ENCODE results near the gene TBC1D8B.

Gene TBC1D8B

DNA sequence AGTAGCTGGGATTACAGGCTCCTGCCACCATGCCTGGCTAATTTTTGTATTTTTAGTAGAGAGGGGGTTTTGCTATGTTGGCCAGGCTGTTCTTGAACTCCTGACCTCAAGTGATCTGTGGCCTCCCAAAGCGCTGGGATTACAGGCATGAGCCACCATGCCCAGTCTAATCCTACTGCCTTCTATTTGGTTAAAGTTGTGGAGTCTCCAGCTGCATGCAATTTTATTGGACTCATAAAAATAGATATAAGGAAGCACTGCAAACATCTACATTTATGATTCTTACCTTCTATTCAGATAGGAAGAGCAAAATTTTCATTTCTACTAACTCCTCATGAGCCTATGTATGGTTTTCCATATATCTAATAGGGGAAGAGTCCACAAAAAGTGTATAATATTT lies 87.0 kb downstream of the TBC1D8B start:
- H2BK12ac ChIP-seq (ENCODE audit: low read length): no peak overlapping the region
- H4K8ac ChIP-seq (ENCODE audit: low read depth, low read length): no peak overlapping the region
- no peaks in the 10 kb centered on the region for H3K9me3 ChIP-seq (ENCODE audit: insufficient read depth, low read depth, low read length)
- no CpG with 5 or more reads among the region's 1 CpG for WGBS (ENCODE audit: extremely low coverage, insufficient coverage, insufficient read length)
- H3K79me1 ChIP-seq (ENCODE audit: low read length): no peaks in the 10 kb centered on the region
- no peaks in the 10 kb centered on the region for H3K4me1 ChIP-seq (ENCODE audit: control insufficient read depth in 1 of 2, insufficient read depth in 2 of 2, low read length in 2 of 2)
- no peaks in the 10 kb centered on the region for H3K36me3 ChIP-seq (ENCODE audit: control insufficient read depth in 1 of 2, insufficient read depth in 2 of 2, low read length in 2 of 2)
- H3K4ac ChIP-seq (ENCODE audit: low read depth, low read length): no peak overlapping the region
- no peak overlapping the region for H2AK5ac ChIP-seq (ENCODE audit: low read length)
- no peak overlapping the region for H3K4me2 ChIP-seq (ENCODE audit: low read length)
- DNase-seq: no peak
- no peak overlapping the region for H3K27ac ChIP-seq (ENCODE audit: low read depth, low read length)
- H3K14ac ChIP-seq (ENCODE audit: low read length): no peak overlapping the region
- no peak overlapping the region for H3K9ac ChIP-seq (ENCODE audit: low read length)
- no peaks in the 10 kb centered on the region for H3K27me3 ChIP-seq (ENCODE audit: insufficient read depth, low read length)
- H3K4me3 ChIP-seq (ENCODE audit: low read depth, low read length): no peak overlapping the region
- no peaks in the 10 kb centered on the region for H3K79me2 ChIP-seq (ENCODE audit: control insufficient read depth, insufficient read depth, low read length, poor library complexity)
- H3K18ac ChIP-seq (ENCODE audit: low read length): no peak overlapping the region
- H4K12ac ChIP-seq (ENCODE audit: low read depth, low read length): no peak overlapping the region
- no peak overlapping the region for H3K23ac ChIP-seq (ENCODE audit: low read length)
- H2AFZ ChIP-seq (ENCODE audit: insufficient read depth, low read length, poor library complexity): no peak overlapping the region
- no peak overlapping the region for H2BK5ac ChIP-seq (ENCODE audit: low read depth, low read length, poor library complexity)
- no peak overlapping the region for H4K91ac ChIP-seq (ENCODE audit: low read depth, low read length)
- no peak overlapping the region for H2BK120ac ChIP-seq (ENCODE audit: insufficient read depth, low read length, poor library complexity)

- Histone ChIP-seq H3K36me3 (ENCODE audit: control insufficient read depth in 1 of 2, insufficient read depth in 2 of 2, low read length in 2 of 2) (no peaks in the 10 kb centered on the region), H3K4me1 (ENCODE audit: control insufficient read depth in 1 of 2, insufficient read depth in 2 of 2, low read length in 2 of 2) (no peaks in the 10 kb centered on the region), H2BK12ac (ENCODE audit: low read length) (no peak overlapping the region), H3K18ac (ENCODE audit: low read length) (no peak overlapping the region), H3K4me2 (ENCODE audit: low read length) (no peak overlapping the region), H3K27me3 (ENCODE audit: insufficient read depth, low read length) (no peaks in the 10 kb centered on the region), H3K79me1 (ENCODE audit: low read length) (no peaks in the 10 kb centered on the region), H4K12ac (ENCODE audit: low read depth, low read length) (no peak overlapping the region), H3K23ac (ENCODE audit: low read length) (no peak overlapping the region), H3K27ac (ENCODE audit: low read depth, low read length) (no peak overlapping the region), H3K9me3 (ENCODE audit: insufficient read depth, low read depth, low read length) (no peaks in the 10 kb centered on the region), H2BK120ac (ENCODE audit: insufficient read depth, low read length, poor library complexity) (no peak overlapping the region), H3K4ac (ENCODE audit: low read depth, low read length) (no peak overlapping the region), H3K14ac (ENCODE audit: low read length) (no peak overlapping the region), H3K4me3 (ENCODE audit: low read depth, low read length) (no peak overlapping the region), H2AK5ac (ENCODE audit: low read length) (no peak overlapping the region), H3K9ac (ENCODE audit: low read length) (no peak overlapping the region), H2AFZ (ENCODE audit: insufficient read depth, low read length, poor library complexity) (no peak overlapping the region), H2BK5ac (ENCODE audit: low read depth, low read length, poor library complexity) (no peak overlapping the region), H4K91ac (ENCODE audit: low read depth, low read length) (no peak overlapping the region), H3K79me2 (ENCODE audit: control insufficient read depth, insufficient read depth, low read length, poor library complexity) (no peaks in the 10 kb centered on the region), H4K8ac (ENCODE audit: low read depth, low read length) (no peak overlapping the region)
- WGBS (ENCODE audit: extremely low coverage, insufficient coverage, insufficient read length): no CpG with 5 or more reads among the region's 7 CpGs
- DNase-seq: peak in 1 of 2 donors; percentile 8
These were observed 89.4 kb downstream of the TBC1D8B start for GRCh38 chrX:106891762-106892460.

- no peak overlapping the region for H4K91ac ChIP-seq (ENCODE audit: low read depth, low read length)
- H2BK5ac ChIP-seq (ENCODE audit: low read depth, low read length, poor library complexity): no peak overlapping the region
- no peak overlapping the region for H2AK5ac ChIP-seq (ENCODE audit: low read length)
- H3K14ac ChIP-seq (ENCODE audit: low read length): no peak overlapping the region
- no CpG with 5 or more reads among the region's 6 CpGs for WGBS (ENCODE audit: extremely low coverage, insufficient coverage, insufficient read length)
- H3K79me2 ChIP-seq (ENCODE audit: control insufficient read depth, insufficient read depth, low read length, poor library complexity): no peaks in the 10 kb centered on the region
- no peak overlapping the region for H2BK120ac ChIP-seq (ENCODE audit: insufficient read depth, low read length, poor library complexity)
- H4K8ac ChIP-seq (ENCODE audit: low read depth, low read length): no peak overlapping the region
- H3K27ac ChIP-seq (ENCODE audit: low read depth, low read length): no peak overlapping the region
- no peaks in the 10 kb centered on the region for H3K79me1 ChIP-seq (ENCODE audit: low read length)
- H3K9ac ChIP-seq (ENCODE audit: low read length): no peak overlapping the region
- H4K12ac ChIP-seq (ENCODE audit: low read depth, low read length): no peak overlapping the region
- H3K18ac ChIP-seq (ENCODE audit: low read length): no peak overlapping the region
- H2AFZ ChIP-seq (ENCODE audit: insufficient read depth, low read length, poor library complexity): peak overlapping the region; percentile 77
- H3K4me2 ChIP-seq (ENCODE audit: low read length): no peak overlapping the region
- H3K36me3 ChIP-seq (ENCODE audit: control insufficient read depth in 1 of 2, insufficient read depth in 2 of 2, low read length in 2 of 2): no peaks in the 10 kb centered on the region
- H3K27me3 ChIP-seq (ENCODE audit: insufficient read depth, low read length): no peaks in the 10 kb centered on the region
- H3K4me1 ChIP-seq (ENCODE audit: control insufficient read depth in 1 of 2, insufficient read depth in 2 of 2, low read length in 2 of 2): peaks cover 0 to 3% of the 10 kb centered on the region in 2 experiments
- H3K9me3 ChIP-seq (ENCODE audit: insufficient read depth, low read depth, low read length): no peaks in the 10 kb centered on the region
- DNase-seq: peak; percentile 49 to 80
- no peak overlapping the region for H3K4me3 ChIP-seq (ENCODE audit: low read depth, low read length)
- H3K23ac ChIP-seq (ENCODE audit: low read length): no peak overlapping the region
- no peak overlapping the region for H2BK12ac ChIP-seq (ENCODE audit: low read length)
- H3K4ac ChIP-seq (ENCODE audit: low read depth, low read length): no peak overlapping the region
These were observed 92.0 kb downstream of the TBC1D8B start for GRCh38 chrX:106894392-106894909.

DNA sequence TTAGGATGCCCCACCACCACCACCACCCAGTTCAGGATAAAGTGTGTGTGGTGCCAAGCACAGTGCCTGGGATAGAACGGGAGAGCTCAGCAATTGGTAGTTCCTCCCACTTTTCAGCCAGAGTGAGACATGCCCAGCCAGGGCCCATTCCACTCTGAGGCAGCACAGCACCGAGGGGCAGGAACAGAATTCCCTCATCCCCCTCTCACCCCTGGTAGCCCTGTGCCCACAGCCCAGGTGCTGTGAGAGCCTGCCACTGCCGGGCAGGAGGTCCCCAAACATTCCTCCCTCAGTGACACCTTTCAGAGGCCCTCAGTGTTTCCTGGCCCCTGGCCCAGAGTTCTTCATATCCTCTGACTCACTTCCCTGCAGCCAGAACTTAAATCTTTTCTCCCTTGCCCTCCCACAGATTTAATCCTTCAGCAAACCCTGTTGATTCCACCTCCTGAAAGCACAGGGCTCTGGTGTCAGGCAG lies 92.5 kb downstream of the TBC1D8B start:
- no peak overlapping the region for H4K12ac ChIP-seq (ENCODE audit: low read depth, low read length)
- no peak overlapping the region for H2BK12ac ChIP-seq (ENCODE audit: low read length)
- H3K9ac ChIP-seq (ENCODE audit: low read length): no peak overlapping the region
- H2BK5ac ChIP-seq (ENCODE audit: low read depth, low read length, poor library complexity): no peak overlapping the region
- no peak overlapping the region for H3K23ac ChIP-seq (ENCODE audit: low read length)
- H2AFZ ChIP-seq (ENCODE audit: insufficient read depth, low read length, poor library complexity): no peak overlapping the region
- no peak overlapping the region for H3K27ac ChIP-seq (ENCODE audit: low read depth, low read length)
- no peak overlapping the region for H2BK120ac ChIP-seq (ENCODE audit: insufficient read depth, low read length, poor library complexity)
- H3K36me3 ChIP-seq (ENCODE audit: control insufficient read depth in 1 of 2, insufficient read depth in 2 of 2, low read length in 2 of 2): no peaks in the 10 kb centered on the region
- WGBS (ENCODE audit: extremely low coverage, insufficient coverage, insufficient read length): no CpG with 5 or more reads among the region's 3 CpGs
- H3K79me1 ChIP-seq (ENCODE audit: low read length): no peaks in the 10 kb centered on the region
- H3K4ac ChIP-seq (ENCODE audit: low read depth, low read length): no peak overlapping the region
- H3K4me1 ChIP-seq (ENCODE audit: control insufficient read depth in 1 of 2, insufficient read depth in 2 of 2, low read length in 2 of 2): peaks cover 0 to 3% of the 10 kb centered on the region in 2 experiments
- no peaks in the 10 kb centered on the region for H3K79me2 ChIP-seq (ENCODE audit: control insufficient read depth, insufficient read depth, low read length, poor library complexity)
- no peak overlapping the region for H3K18ac ChIP-seq (ENCODE audit: low read length)
- no peak overlapping the region for H3K4me3 ChIP-seq (ENCODE audit: low read depth, low read length)
- H3K4me2 ChIP-seq (ENCODE audit: low read length): no peak overlapping the region
- no peaks in the 10 kb centered on the region for H3K9me3 ChIP-seq (ENCODE audit: insufficient read depth, low read depth, low read length)
- H3K27me3 ChIP-seq (ENCODE audit: insufficient read depth, low read length): no peaks in the 10 kb centered on the region
- no peak for DNase-seq
- H2AK5ac ChIP-seq (ENCODE audit: low read length): no peak overlapping the region
- H3K14ac ChIP-seq (ENCODE audit: low read length): no peak overlapping the region
- no peak overlapping the region for H4K91ac ChIP-seq (ENCODE audit: low read depth, low read length)
- H4K8ac ChIP-seq (ENCODE audit: low read depth, low read length): no peak overlapping the region

All from trophoblast cell (in vitro differentiated cells and primary cell).